SK-N-MC (cell line): ENCODE measurements around the gene SDK1.
A peak's percentile ranks its signal among the peaks of the same experiment; 100 is the strongest.
"Not testable (repeated sequence)": the region's sequence is repeated elsewhere in the genome, so short reads cannot be mapped to it uniquely, and the experiment has no call there.

Experiments
- DNase-seq: peaks from one replicate; pipeline ENCODE4 v3.0.0-alpha.2; 2011; ENCODE audit warnings: low read depth, low spot score
- H3K27ac ChIP-seq: fragments of 200-600 bp; sonication (generic); 2 replicates; pipeline ENCODE4 v1.5.1; 2016; ENCODE audit warnings: mixed run types
- H3K36me3 ChIP-seq: fragments of 200-600 bp; sonication (generic); 2 replicates; pipeline ENCODE4 v1.6.1; 2017; ENCODE audit warnings: antibody characterized with exemption, low read length, mixed read lengths; ENCODE audit not compliant: insufficient read depth
- H3K4me3 ChIP-seq: fragments of 200-600 bp; sonication (generic); 2 replicates; pipeline ENCODE4 v1.5.1; 2016
- H3K9ac ChIP-seq: fragments of 200-600 bp; sonication (generic); 2 replicates; pipeline ENCODE4 v1.8.0; 2017; ENCODE audit warnings: mixed run types, mixed read lengths; ENCODE audit not compliant: insufficient read length
- H3K9me3 ChIP-seq: fragments of 200-600 bp; sonication (generic); 2 replicates; pipeline ENCODE4 v1.6.1; 2017; ENCODE audit warnings: low read depth, mild to moderate bottlenecking, antibody characterized with exemption, low read length, moderate library complexity, mixed read lengths
- EZH2 ChIP-seq: fragments of 200-600 bp; sonication (generic); IDR thresholded peaks from one replicate; pipeline ENCODE4 v1.6.1; 2017; ENCODE audit warnings: antibody characterized with exemption
- FOXP2 ChIP-seq: optimal IDR thresholded peaks from 2 replicates; pipeline ENCODE3; 2011; ENCODE audit warnings: mild to moderate bottlenecking, moderate library complexity; ENCODE audit not compliant: insufficient read depth; ENCODE audit errors: extremely low read length, control extremely low read depth
- POLR2AphosphoS5 ChIP-seq: IDR thresholded peaks from 2 replicates; pipeline ENCODE4 v1.6.1; 2012; ENCODE audit warnings: mild to moderate bottlenecking, low read depth, low read length, borderline replicate concordance

The SDK1 gene

DNA sequence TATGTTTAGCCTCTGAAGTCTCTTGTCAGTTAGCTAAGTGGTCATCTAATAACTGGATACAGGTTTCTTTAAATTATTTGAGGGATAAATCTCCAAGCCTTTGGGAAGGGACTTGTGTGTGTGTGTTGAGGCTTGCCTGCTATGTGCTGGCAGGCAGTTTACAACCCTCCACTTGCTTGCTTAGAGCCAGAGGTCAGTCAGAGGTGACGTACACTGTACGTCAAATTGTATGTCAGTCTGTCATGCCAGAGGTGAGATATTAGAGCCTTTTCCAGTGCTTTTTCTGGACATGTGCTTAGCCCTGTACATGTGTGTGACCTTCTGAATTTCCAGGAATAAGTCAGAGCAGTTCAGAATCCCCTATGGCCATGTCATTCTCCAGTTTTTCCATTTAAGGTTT is 438.9 kb downstream of the SDK1 start:
- Histone ChIP-seq H3K9ac (no peak overlapping the region), H3K27ac (no peak overlapping the region), H3K4me3 (no peak overlapping the region), H3K36me3 (peaks cover 29% of the 10 kb centered on the region), H3K9me3 (no peaks in the 10 kb centered on the region; the same call in 1 of the 2 replicates)
- DNase-seq = no peak
- no peak for TF ChIP-seq EZH2
- no peak for TF ChIP-seq POLR2AphosphoS5
- no peak for TF ChIP-seq FOXP2

- H3K27ac ChIP-seq = peak overlapping the region; percentile 63
- H3K36me3 ChIP-seq = peaks cover 15% of the 10 kb centered on the region
- no peak for DNase-seq
- H3K4me3 ChIP-seq = no peak overlapping the region
- no peak overlapping the region for H3K9ac ChIP-seq
- H3K9me3 ChIP-seq = no peaks in the 10 kb centered on the region
- TF ChIP-seq FOXP2 (no peak), POLR2AphosphoS5 (no peak; the same call in 1 of the 2 replicates), EZH2 (no peak)
Observed at GRCh38 chr7:3747467-3747866, 446.4 kb downstream of the SDK1 start.

DNA sequence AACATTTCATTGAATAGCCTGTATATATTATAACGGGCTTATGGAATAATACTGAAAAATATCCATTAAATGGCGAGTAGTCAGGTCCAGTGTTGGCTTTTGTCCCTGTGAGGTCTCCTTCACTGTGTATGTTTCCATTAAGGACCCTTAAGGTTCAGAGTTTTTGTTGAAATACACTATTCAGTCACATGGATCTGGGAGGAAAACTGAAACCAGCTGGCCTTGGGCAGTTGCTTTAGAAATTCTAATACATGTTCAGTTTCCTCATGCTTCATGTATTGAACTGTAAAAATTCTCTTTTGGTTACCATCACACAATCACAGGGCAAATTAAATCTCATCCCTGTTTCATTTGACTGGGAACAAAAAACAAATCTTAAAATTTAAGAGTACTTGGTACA is 447.3 kb downstream of the SDK1 start:
- Histone ChIP-seq H3K9me3 (no peaks in the 10 kb centered on the region), H3K36me3 (peaks cover 9% of the 10 kb centered on the region), H3K4me3 (no peak overlapping the region), H3K27ac (0 out of 2 replicates have a peak overlapping the region, but pooled peaks have one; percentile 23), H3K9ac (no peak overlapping the region)
- TF ChIP-seq POLR2AphosphoS5 (no peak), EZH2 (no peak), FOXP2 (no peak)
- DNase-seq = no peak

GRCh38 chr7:3753868-3754267 is 452.8 kb downstream of the SDK1 start:
- TF ChIP-seq EZH2 = no peak
- no peak for TF ChIP-seq FOXP2
- no peak; the same call in 1 of the 2 replicates for TF ChIP-seq POLR2AphosphoS5
- Histone ChIP-seq H3K36me3 (0 out of 2 replicates have a peak, but pooled peaks cover 5% of the 10 kb centered on the region), H3K27ac (peak overlapping the region; percentile 98), H3K9ac (peak overlapping the region; percentile 70), H3K9me3 (peaks cover 2% of the 10 kb centered on the region; the same call in 1 of the 2 replicates), H3K4me3 (peak overlapping the region; percentile 70)
- no peak for DNase-seq

GRCh38 chr7:3754493-3755341 is 453.7 kb downstream of the SDK1 start:
- TF ChIP-seq POLR2AphosphoS5 = 0 out of 2 replicates have a peak, but pooled peaks have one; percentile 37
- no peak for TF ChIP-seq FOXP2
- 0 out of 2 replicates have a peak, but pooled peaks cover 7% of the 10 kb centered on the region for H3K36me3 ChIP-seq
- no peak for DNase-seq
- peaks cover 2% of the 10 kb centered on the region; the same call in 1 of the 2 replicates for H3K9me3 ChIP-seq
- H3K4me3 ChIP-seq = peak overlapping the region; percentile 70
- H3K27ac ChIP-seq = peak overlapping the region; percentile 98
- peak overlapping the region; percentile 70 for H3K9ac ChIP-seq

DNA sequence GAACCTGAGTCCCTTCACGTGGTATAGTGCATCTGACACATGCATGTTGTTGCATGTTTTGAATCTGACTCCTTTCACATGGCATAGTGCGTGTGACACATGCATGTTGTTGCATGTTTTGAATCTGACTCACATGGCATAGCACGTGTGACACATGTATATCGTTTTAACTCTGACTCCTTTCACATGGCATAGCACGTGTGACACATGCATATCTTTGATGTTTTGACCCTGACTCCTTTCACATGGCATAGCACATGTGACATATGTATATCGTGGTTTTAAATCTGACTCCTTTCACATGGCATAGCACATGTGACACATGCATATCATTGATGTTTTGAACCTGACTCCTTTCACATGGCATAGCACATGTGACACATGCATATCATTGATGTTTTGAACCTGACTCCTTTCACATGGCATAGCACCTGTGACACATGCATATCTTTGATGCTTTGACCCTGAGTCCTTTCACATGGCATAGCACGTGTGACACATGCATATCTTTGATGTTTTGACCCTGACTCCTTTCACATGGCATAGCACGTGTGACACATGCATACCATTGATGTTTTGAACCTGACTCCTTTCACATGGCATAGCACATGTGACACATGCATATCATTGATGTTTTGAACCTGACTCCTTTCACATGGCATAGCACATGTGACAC is 454.9 kb downstream of the SDK1 start:
- not testable (repeated sequence) for DNase-seq, H3K36me3 ChIP-seq, H3K9me3 ChIP-seq, H3K4me3 ChIP-seq, H3K9ac ChIP-seq
- peak overlapping the region; percentile 98 for H3K27ac ChIP-seq

DNA sequence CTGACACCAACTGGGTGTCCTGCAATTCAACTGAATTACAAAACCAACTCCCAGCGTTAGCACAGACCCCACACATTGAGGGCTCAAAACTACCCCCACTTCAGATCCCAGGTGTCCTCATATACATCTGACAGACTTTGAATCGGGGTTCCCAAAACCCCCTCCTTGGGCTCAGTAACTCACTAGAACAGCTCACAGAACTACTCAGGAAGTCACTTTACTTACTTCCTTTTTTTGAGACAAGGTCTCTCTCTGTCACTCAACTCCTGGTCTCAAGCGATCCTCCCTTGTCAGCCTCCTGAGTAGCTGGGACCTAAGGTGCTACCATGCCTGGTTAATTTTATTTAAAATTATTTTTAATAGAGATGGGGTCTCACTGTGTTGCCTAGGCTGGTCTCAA is 456.0 kb downstream of the SDK1 start:
- no peak overlapping the region for H3K27ac ChIP-seq
- no peak overlapping the region for H3K4me3 ChIP-seq
- H3K36me3 ChIP-seq = 0 out of 2 replicates have a peak, but pooled peaks cover 7% of the 10 kb centered on the region
- no peak for DNase-seq
- H3K9ac ChIP-seq = no peak overlapping the region
- TF ChIP-seq POLR2AphosphoS5 = no peak
- no peak for TF ChIP-seq FOXP2
- no peak for TF ChIP-seq EZH2
- peaks cover 2% of the 10 kb centered on the region; the same call in 1 of the 2 replicates for H3K9me3 ChIP-seq

GRCh38 chr7:3760651-3761050 is 459.6 kb downstream of the SDK1 start:
- H3K36me3 ChIP-seq = 0 out of 2 replicates have a peak, but pooled peaks cover 7% of the 10 kb centered on the region
- H3K9ac ChIP-seq = no peak overlapping the region
- DNase-seq = no peak
- H3K9me3 ChIP-seq = peaks cover 2% of the 10 kb centered on the region; the same call in 1 of the 2 replicates
- no peak for TF ChIP-seq FOXP2
- TF ChIP-seq EZH2 = no peak
- no peak for TF ChIP-seq POLR2AphosphoS5
- peak overlapping the region; percentile 97 for H3K27ac ChIP-seq
- peak overlapping the region; percentile 74 for H3K4me3 ChIP-seq
